A549 (cell line): ENCODE results near the gene ADGRE1. TPM values are rescaled to one million over a fixed set of nuclear protein-coding genes. Genes with fewer than 3 reads are reported as not detected.

Experiments
- ATAC-seq, 2 experiments: fragments of 200-7000 bp in 1 of 2; fragments of >200 bp in 1 of 2; cut with Nextera tagmentation in 1 of 2; cut with Tn5 transposase in 1 of 2; 3 replicates each; pipeline versions ENCODE4 v1.8.0 to v1.9.1; 2018 to 2020; ENCODE audit warnings: mild to moderate bottlenecking in 1 of 2, moderate library complexity in 1 of 2
- CTCF ChIA-PET: fragments of 300-600 bp; sonication (Branson Sonifier 250); formaldehyde crosslinking; extraction: SDS; loops from one replicate; lab custom pipeline; 2021; ENCODE audit warnings: antibody characterized with exemption, inconsistent platforms; lab: Yijun Ruan, JAX
- POLR2A ChIA-PET: fragments of 350-600 bp; formaldehyde crosslinking; extraction: SDS; loops from one replicate; lab custom pipeline; 2021; ENCODE audit warnings: antibody characterized with exemption, inconsistent platforms; lab: Yijun Ruan, JAX
- DNase-seq, 2 experiments: peaks; one replicate each; pipeline versions ENCODE4 v3.0.0 to v3.0.0-alpha.2; 2011 to 2016; ENCODE audit warnings: low read depth in 1 of 2, low spot score in 1 of 2
- FAIRE-seq: peaks from 2 replicates; lab custom pipeline; 2011; peaks lifted over from hg19 to GRCh38; lab: Jason Lieb, UNC
- H3K27ac ChIP-seq, 2 experiments: fragments of >200 bp; sonication (Bioruptor Twin); formaldehyde crosslinking; 3 replicates each; pipeline ENCODE4 v1.5.1; 2016 to 2017
- H3K4me1 ChIP-seq: fragments of >200 bp; sonication (Bioruptor Twin); formaldehyde crosslinking; 3 replicates; pipeline ENCODE4 v1.6.1; 2016
- H3K4me2 ChIP-seq: fragments of >200 bp; sonication (Bioruptor Twin); formaldehyde crosslinking; 3 replicates; pipeline ENCODE4 v1.6.1; 2016
- H3K4me3 ChIP-seq: fragments of >200 bp; sonication (Bioruptor Twin); formaldehyde crosslinking; 3 replicates; pipeline ENCODE4 v1.5.1; 2016
- H3K9me3 ChIP-seq: fragments of >200 bp; sonication (Bioruptor Twin); formaldehyde crosslinking; 3 replicates; pipeline ENCODE4 v1.6.1; 2016
- ATOH8 ChIP-seq: fragments of 250-450 bp; sonication (Bioruptor Pico); IDR thresholded peaks from 2 replicates; pipeline ENCODE4 v1.5.0; 2020; ENCODE audit warnings: low read depth, mild to moderate bottlenecking, moderate library complexity
- CBX8 ChIP-seq: fragments of 200-600 bp; sonication (generic); IDR thresholded peaks from 2 replicates; pipeline ENCODE4 v1.6.1; 2016
- CEBPB ChIP-seq, 2 experiments: fragments of >200 bp in 1 of 2; sonication (Bioruptor Twin) in 1 of 2; formaldehyde crosslinking in 1 of 2; IDR thresholded peaks; 2 replicates each; pipeline ENCODE4 v1.6.1; 2012 to 2016
- CHD2 ChIP-seq: fragments of 150-350 bp; IDR thresholded peaks from 2 replicates; pipeline ENCODE4 v1.6.1; 2014; ENCODE audit warnings: low read length; ENCODE audit not compliant: partially characterized antibody
- CTCF ChIP-seq: fragments of >200 bp; sonication (Bioruptor Twin); formaldehyde crosslinking; IDR thresholded peaks from 3 replicates; pipeline ENCODE4 v1.5.1; 2016
- ELK1 ChIP-seq: fragments of 150-350 bp; IDR thresholded peaks from 2 replicates; pipeline ENCODE4 v1.6.1; 2014; ENCODE audit warnings: low read depth, mild to moderate bottlenecking, low read length
- ESRRA ChIP-seq: fragments of 150-350 bp; IDR thresholded peaks from 2 replicates; pipeline ENCODE4 v1.6.1; 2014; ENCODE audit warnings: mild to moderate bottlenecking, low read length, borderline replicate concordance
- HDAC2 ChIP-seq: fragments of 200-600 bp; sonication (generic); IDR thresholded peaks from 2 replicates; pipeline ENCODE4 v1.6.1; 2016
- HMGXB4 ChIP-seq: fragments of 250-450 bp; sonication (Bioruptor Pico); IDR thresholded peaks from 2 replicates; pipeline ENCODE4 v1.5.0; 2021; ENCODE audit warnings: mild to moderate bottlenecking, moderate library complexity, borderline replicate concordance
- KDM5A ChIP-seq: fragments of 200-600 bp; sonication (generic); IDR thresholded peaks from 2 replicates; pipeline ENCODE4 v1.6.1; 2016; ENCODE audit warnings: antibody characterized with exemption, mild to moderate bottlenecking
- MAFK ChIP-seq: fragments of 450-650 bp; IDR thresholded peaks from 2 replicates; pipeline ENCODE4 v1.6.1; 2014; ENCODE audit not compliant: partially characterized antibody
- MAX ChIP-seq: IDR thresholded peaks from 2 replicates; pipeline ENCODE4 v1.6.1; 2012
- MYC ChIP-seq: IDR thresholded peaks from 2 replicates; pipeline ENCODE4 v1.6.1; 2012; ENCODE audit warnings: mild to moderate bottlenecking, inconsistent platforms, low read length, improper control_type of control experiment, borderline replicate concordance
- NPAS2 ChIP-seq: fragments of 250-450 bp; sonication (Bioruptor Pico); IDR thresholded peaks from 2 replicates; pipeline ENCODE4 v1.8.0; 2022; ENCODE audit warnings: mild to moderate bottlenecking, moderate library complexity, borderline replicate concordance
- NR3C1 ChIP-seq: fragments of >200 bp; sonication (Bioruptor Twin); formaldehyde crosslinking; IDR thresholded peaks from 3 replicates; pipeline ENCODE4 v1.6.1; 2017
- PHF8 ChIP-seq: fragments of 200-600 bp; sonication (generic); IDR thresholded peaks from 2 replicates; pipeline ENCODE4 v1.6.1; 2016; ENCODE audit warnings: low read depth, mild to moderate bottlenecking, antibody characterized with exemption, moderate library complexity, borderline replicate concordance
- RAD21 ChIP-seq, 2 experiments: fragments of >200 bp in 1 of 2; sonication (Bioruptor Twin) in 1 of 2; formaldehyde crosslinking in 1 of 2; IDR thresholded peaks in 1 of 2; conservative IDR thresholded peaks in 1 of 2; 2 replicates in 1 of 2; 3 replicates in 1 of 2; pipeline ENCODE4 v1.6.1; 2012 to 2018; ENCODE audit warnings: inconsistent platforms in 1 of 2
- RARB ChIP-seq: fragments of 250-450 bp; sonication (Bioruptor Pico); IDR thresholded peaks from 2 replicates; pipeline ENCODE4 v1.8.0; 2021; ENCODE audit warnings: mild to moderate bottlenecking, moderate library complexity
- REST ChIP-seq: fragments of 200-600 bp; sonication (generic); IDR thresholded peaks from 2 replicates; pipeline ENCODE4 v1.6.1; 2016; ENCODE audit warnings: antibody characterized with exemption, mild to moderate bottlenecking, moderate library complexity
- RNF2 ChIP-seq: fragments of 200-600 bp; sonication (generic); IDR thresholded peaks from 2 replicates; pipeline ENCODE4 v1.6.1; 2016; ENCODE audit warnings: low read depth, mild to moderate bottlenecking, antibody characterized with exemption, moderate library complexity, borderline replicate concordance
- SMC3 ChIP-seq: fragments of >200 bp; sonication (Bioruptor Twin); formaldehyde crosslinking; IDR thresholded peaks from 3 replicates; pipeline ENCODE4 v1.6.1; 2018; ENCODE audit warnings: inconsistent platforms
- ZC3H11A ChIP-seq: fragments of 450-650 bp; IDR thresholded peaks from 2 replicates; pipeline ENCODE4 v1.6.1; 2014; ENCODE audit warnings: antibody characterized with exemption, mild to moderate bottlenecking
- ZNF302 ChIP-seq: fragments of 250-450 bp; sonication (Bioruptor Pico); IDR thresholded peaks from 2 replicates; pipeline ENCODE4 v1.9.0; 2021; ENCODE audit warnings: inconsistent platforms, mild to moderate bottlenecking, moderate library complexity
- WGBS: methylation state at CpG from one replicate; pipeline ENCODE4 v1.1.6; 2017; ENCODE audit errors: missing lambda C conversion rate; 5-methylcytosine and 5-hydroxymethylcytosine counted together
- polyA plus RNA-seq, 4 experiments: library from polyadenylated mRNA; depleted of rRNA in 3 of 4; stranded (reverse); fragments of >200 nt; fragmentation: RNase III in 1 of 4; extraction: RNeasy Plus Mini Kit Qiagen cat#74134 plus additional on column Dnase treatment in 1 of 4; gene quantifications; 2 replicates in 3 of 4; 3 replicates in 1 of 4; pipeline ENCODE4 v1.2.3, GENCODE V29; 2011 to 2017

The ADGRE1 gene
- polyA plus RNA-seq, 2 of the 4 experiments (the other 2 are of a cell fraction), result 3.6 to 4.8 TPM

- ChIA-PET CTCF (no interaction called here), POLR2A (interaction anchor here (0.6 kb wide), 1 partner anchor 70 kb away, joined by 3 read pairs; no protein-coding TSS in a partner anchor)
- 24% methylated on average over 15 of the region's 15 CpGs for WGBS
- peak; percentile 46 to 84 for DNase-seq
- Histone ChIP-seq H3K4me3 (peak overlapping the region; percentile 41), H3K27ac (peak overlapping the region; percentile 64 to 81), H3K4me2 (peak overlapping the region; percentile 84), H3K4me1 (no peaks in the 10 kb centered on the region), H3K9me3 (peaks cover 13% of the 10 kb centered on the region; the same call in 1 of the 3 replicates)
- FAIRE-seq, result no peak
- TF ChIP-seq KDM5A, result no peak
- peak; percentile 35; the same call in 1 of the 2 replicates for TF ChIP-seq MAX
- TF ChIP-seq MAFK, result no peak
- TF ChIP-seq ZC3H11A, result no peak
- peak; percentile 55 for TF ChIP-seq SMC3
- peak; percentile 48 for TF ChIP-seq CTCF
- TF ChIP-seq ZNF302 (CRISPR knock-in tag), result no peak
- TF ChIP-seq CEBPB (IDR thresholded peaks at IDR 0.05), result no peak
- no peak for TF ChIP-seq ATOH8 (CRISPR knock-in tag)
- no peak for TF ChIP-seq PHF8
- no peak for TF ChIP-seq HDAC2
- TF ChIP-seq RAD21 (conservative IDR thresholded peaks at IDR 0.05 in 1 of 2, IDR thresholded peaks at IDR 0.05 in 1 of 2), result peak; percentile 22 to 31; a peak in 1 of 5 replicates
- ATAC-seq, result peak; percentile 95 to 98
These were observed 38.7 kb downstream of the ADGRE1 start for GRCh38 chr19:6925801-6926751.

GRCh38 chr19:6930190-6930589 lies 42.8 kb downstream of the ADGRE1 start:
- Histone ChIP-seq H3K4me2 (no peak overlapping the region), H3K4me3 (no peak overlapping the region), H3K4me1 (no peaks in the 10 kb centered on the region), H3K9me3 (peaks cover 13% of the 10 kb centered on the region; the same call in 1 of the 3 replicates), H3K27ac (no peak overlapping the region)
- POLR2A ChIA-PET, result no interaction called here
- 18% methylated on average over 3 of the region's 3 CpGs for WGBS
- CTCF ChIA-PET, result no interaction called here
- ATAC-seq, result no peak
- DNase-seq, result no peak
- no peak for FAIRE-seq
- no peak for TF ChIP-seq CBX8
- TF ChIP-seq RNF2, result no peak
- no peak for TF ChIP-seq MAFK
- TF ChIP-seq MYC, result no peak
- TF ChIP-seq ELK1, result no peak
- no peak for TF ChIP-seq ZNF302 (CRISPR knock-in tag)
- TF ChIP-seq RARB (CRISPR knock-in tag), result no peak
- no peak for TF ChIP-seq ESRRA
- no peak for TF ChIP-seq MAX
- TF ChIP-seq ZC3H11A, result no peak
- no peak for TF ChIP-seq HMGXB4 (CRISPR knock-in tag)
- no peak for TF ChIP-seq PHF8
- TF ChIP-seq NR3C1, result no peak
- no peak for TF ChIP-seq CHD2
- TF ChIP-seq NPAS2 (CRISPR knock-in tag), result no peak
- no peak for TF ChIP-seq REST
